Osteoblast (primary cell): ENCODE measurements around the gene CELF2. TPM values are rescaled to one million over a fixed set of nuclear protein-coding genes. Genes with fewer than 3 reads are reported as not detected.

Source experiments
- DNase-seq: peaks from one replicate; pipeline ENCODE4 v3.0.0; 2011; ENCODE audit warnings: low spot score, mixed read lengths; ENCODE audit not compliant: insufficient read length; ENCODE audit errors: missing footprints
- H2AFZ ChIP-seq: 2 replicates; pipeline ENCODE4 v1.6.0; 2011; ENCODE audit warnings: mild to moderate bottlenecking, low read length
- H3K27ac ChIP-seq: 2 replicates; pipeline ENCODE4 v1.5.1; 2011; ENCODE audit warnings: mild to moderate bottlenecking, low read depth, low read length, moderate library complexity
- H3K27me3 ChIP-seq: 2 replicates; pipeline ENCODE4 v1.6.0; 2012; ENCODE audit warnings: mild to moderate bottlenecking, control low read depth, inconsistent platforms, low read length, moderate library complexity; ENCODE audit not compliant: insufficient read depth
- H3K36me3 ChIP-seq: 2 replicates; pipeline ENCODE4 v1.5.1; 2011; ENCODE audit warnings: mild to moderate bottlenecking, low read length, control low read depth, moderate library complexity; ENCODE audit not compliant: insufficient read depth
- H3K4me1 ChIP-seq: 2 replicates; pipeline ENCODE4 v1.5.1; 2011; ENCODE audit warnings: mild to moderate bottlenecking, low read length, control low read depth, moderate library complexity; ENCODE audit not compliant: insufficient read depth
- H3K4me2 ChIP-seq: 2 replicates; pipeline ENCODE4 v1.6.0; 2011; ENCODE audit warnings: mild to moderate bottlenecking, low read length; ENCODE audit not compliant: insufficient read depth
- H3K4me3 ChIP-seq: fragments of 200-600 bp; sonication (generic); 3 replicates; pipeline ENCODE4 v1.5.1; 2012; ENCODE audit warnings: mild to moderate bottlenecking, low read length, inconsistent platforms; ENCODE audit not compliant: insufficient read depth
- H3K79me2 ChIP-seq: 2 replicates; pipeline ENCODE4 v1.6.0; 2012; ENCODE audit warnings: mild to moderate bottlenecking, low read length, control low read depth, inconsistent platforms; ENCODE audit not compliant: insufficient read depth
- H3K9me3 ChIP-seq: 2 replicates; pipeline ENCODE4 v1.5.1; 2011; ENCODE audit warnings: low read depth, low read length, control low read depth
- H4K20me1 ChIP-seq: 2 replicates; pipeline ENCODE4 v1.6.0; 2012; ENCODE audit warnings: mild to moderate bottlenecking, low read length, control low read depth; ENCODE audit not compliant: insufficient read depth
- total RNA-seq: library from RNA; depleted of rRNA; stranded (reverse); fragments of >200 nt; gene quantifications from 2 replicates; pipeline ENCODE4 v1.2.3, GENCODE V29; 2012
- TF ChIP-seq, protein P1 (sequence below): IDR thresholded peaks from 2 replicates; pipeline ENCODE4 v1.5.1; 2011; ENCODE audit warnings: mild to moderate bottlenecking, low read depth, low read length, moderate library complexity; ENCODE audit errors: extremely low read depth

Gene CELF2
- total RNA-seq, result 2.7 and 7.6 TPM in 2 replicates

DNA sequence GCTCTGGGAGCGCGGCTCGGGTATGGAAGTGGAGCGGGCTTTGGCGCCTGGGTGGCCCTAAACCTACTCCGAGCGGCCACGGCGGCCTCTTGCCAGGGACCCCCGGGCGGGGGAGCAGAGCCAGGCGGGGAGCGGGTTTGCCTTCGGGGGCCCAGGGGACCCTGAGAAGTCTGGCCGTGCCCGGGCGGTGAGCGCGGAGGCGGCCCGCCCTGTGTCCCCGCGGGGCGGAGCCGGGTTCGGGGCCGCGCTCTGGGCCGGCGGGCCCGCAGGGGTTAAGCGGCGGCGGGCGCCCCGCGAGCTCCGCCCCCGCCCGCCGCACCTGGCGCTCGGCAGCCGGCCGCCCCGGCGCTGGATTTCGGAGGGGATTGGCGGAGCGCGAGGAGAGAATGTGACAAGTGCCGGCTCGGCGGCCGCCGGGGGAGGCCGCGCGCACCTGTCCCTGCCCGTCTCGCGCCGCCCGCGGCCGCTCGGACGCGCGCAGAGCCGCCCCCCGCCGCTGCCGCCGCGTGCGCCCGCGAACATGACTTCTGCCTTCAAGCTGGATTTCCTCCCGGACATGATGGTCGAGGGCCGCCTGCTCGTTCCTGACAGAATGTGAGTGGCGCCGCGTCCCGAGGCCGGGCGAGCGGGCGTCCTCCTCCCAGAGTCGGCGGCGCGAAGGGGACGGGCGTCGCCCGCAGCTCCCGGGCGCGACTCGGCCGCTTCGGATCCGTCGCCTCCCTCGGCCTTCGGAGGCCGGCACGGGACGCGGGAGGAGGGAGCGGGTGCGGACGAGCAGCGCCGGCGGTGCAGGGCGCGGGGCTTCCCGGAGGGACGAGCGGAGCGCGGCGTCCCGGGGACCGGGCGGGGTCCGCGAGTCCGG is at the start of gene CELF2:
CELF2 (plus strand) TSS at position 303 of the 862 bp plus-strand sequence; CDS start at position 521, 218 bp downstream.
- Histone ChIP-seq H3K9me3 (no peaks in the 10 kb centered on the region), H3K4me3 (peak within 1 kb of the TSS; percentile 57), H3K4me2 (no peak within 1 kb of the TSS), H3K36me3 (no peaks in the 10 kb centered on the region), H3K27me3 (peaks cover 27% of the 10 kb centered on the region), H3K4me1 (no peaks in the 10 kb centered on the region), H2AFZ (no peak within 1 kb of the TSS), H3K27ac (no peak within 1 kb of the TSS), H4K20me1 (no peaks in the 10 kb centered on the region), H3K79me2 (no peaks in the 10 kb centered on the region)
- peak; percentile 89 for DNase-seq
- TF ChIP-seq, protein P1, sequence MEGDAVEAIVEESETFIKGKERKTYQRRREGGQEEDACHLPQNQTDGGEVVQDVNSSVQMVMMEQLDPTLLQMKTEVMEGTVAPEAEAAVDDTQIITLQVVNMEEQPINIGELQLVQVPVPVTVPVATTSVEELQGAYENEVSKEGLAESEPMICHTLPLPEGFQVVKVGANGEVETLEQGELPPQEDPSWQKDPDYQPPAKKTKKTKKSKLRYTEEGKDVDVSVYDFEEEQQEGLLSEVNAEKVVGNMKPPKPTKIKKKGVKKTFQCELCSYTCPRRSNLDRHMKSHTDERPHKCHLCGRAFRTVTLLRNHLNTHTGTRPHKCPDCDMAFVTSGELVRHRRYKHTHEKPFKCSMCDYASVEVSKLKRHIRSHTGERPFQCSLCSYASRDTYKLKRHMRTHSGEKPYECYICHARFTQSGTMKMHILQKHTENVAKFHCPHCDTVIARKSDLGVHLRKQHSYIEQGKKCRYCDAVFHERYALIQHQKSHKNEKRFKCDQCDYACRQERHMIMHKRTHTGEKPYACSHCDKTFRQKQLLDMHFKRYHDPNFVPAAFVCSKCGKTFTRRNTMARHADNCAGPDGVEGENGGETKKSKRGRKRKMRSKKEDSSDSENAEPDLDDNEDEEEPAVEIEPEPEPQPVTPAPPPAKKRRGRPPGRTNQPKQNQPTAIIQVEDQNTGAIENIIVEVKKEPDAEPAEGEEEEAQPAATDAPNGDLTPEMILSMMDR, result no peak

DNA sequence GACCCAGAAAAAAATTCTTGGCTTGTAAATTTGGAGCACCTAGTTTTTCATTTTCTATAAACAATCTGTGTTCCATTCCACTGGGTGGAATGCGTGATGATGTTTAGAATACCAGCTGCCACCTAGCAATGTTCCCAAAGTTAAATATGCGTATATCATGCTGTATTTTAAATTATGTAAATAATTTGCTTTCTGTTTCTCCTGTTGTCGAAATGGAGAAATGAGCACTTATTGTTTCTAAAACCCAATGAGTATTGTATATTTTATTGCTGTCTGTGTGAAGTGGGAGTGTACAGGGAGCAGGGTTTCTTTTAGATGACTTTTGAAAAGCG is 49.4 kb upstream of the CELF2 start:
- Histone ChIP-seq H2AFZ (no peak overlapping the region), H3K79me2 (no peaks in the 10 kb centered on the region), H3K27me3 (no peaks in the 10 kb centered on the region), H3K27ac (no peak overlapping the region), H3K4me3 (no peak overlapping the region), H3K4me2 (no peak overlapping the region), H3K36me3 (no peaks in the 10 kb centered on the region), H3K9me3 (no peaks in the 10 kb centered on the region), H4K20me1 (no peaks in the 10 kb centered on the region), H3K4me1 (no peaks in the 10 kb centered on the region)
- no peak for DNase-seq
- TF ChIP-seq, protein P1, result no peak

DNA sequence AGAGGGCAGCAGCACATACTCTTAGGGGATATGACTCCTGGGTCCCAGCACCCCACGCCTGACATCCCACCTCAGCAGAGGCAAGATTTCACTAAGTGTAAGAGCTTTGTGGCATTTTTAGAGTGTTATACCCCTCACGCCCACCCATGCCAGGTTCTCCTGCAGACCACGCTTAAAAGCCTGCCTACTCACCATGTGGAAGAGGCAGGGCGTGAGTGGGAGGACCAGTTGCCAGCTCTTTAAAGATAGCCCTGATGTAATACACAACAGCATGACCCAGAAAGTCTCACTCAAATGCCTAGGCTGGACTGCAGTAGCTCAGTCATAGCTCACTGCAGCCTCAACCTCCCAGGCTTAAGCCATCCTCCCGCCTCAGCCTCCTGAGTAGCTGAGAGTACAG is 44.4 kb upstream of the CELF2 start:
- Histone ChIP-seq H3K4me1 (no peaks in the 10 kb centered on the region), H4K20me1 (no peaks in the 10 kb centered on the region), H3K27me3 (no peaks in the 10 kb centered on the region), H3K4me2 (no peak overlapping the region), H3K4me3 (no peak overlapping the region), H3K9me3 (no peaks in the 10 kb centered on the region), H3K36me3 (no peaks in the 10 kb centered on the region), H3K79me2 (no peaks in the 10 kb centered on the region), H2AFZ (no peak overlapping the region), H3K27ac (no peak overlapping the region)
- TF ChIP-seq, protein P1, result no peak
- no peak for DNase-seq

DNA sequence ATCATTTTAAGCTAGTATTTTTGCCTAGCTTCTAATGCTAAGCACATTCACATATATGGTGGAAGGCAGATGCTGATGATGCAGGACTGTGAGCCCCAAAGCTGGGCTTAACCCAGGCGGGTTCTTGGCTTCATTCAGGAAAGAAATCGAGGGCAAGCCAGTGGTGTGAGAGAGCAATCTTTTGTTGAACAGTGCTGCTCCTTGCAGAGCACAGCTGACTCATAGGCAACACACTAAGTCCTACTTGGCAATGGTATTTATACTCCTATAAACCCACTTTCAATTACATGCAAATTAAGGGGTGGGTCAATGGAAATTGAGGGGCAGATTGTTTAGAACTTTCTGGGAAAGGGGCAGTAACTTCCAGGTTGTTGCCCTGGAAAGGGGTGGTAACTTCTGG is 42.0 kb upstream of the CELF2 start:
- no peaks in the 10 kb centered on the region for H3K27me3 ChIP-seq
- DNase-seq, result no peak
- H4K20me1 ChIP-seq, result no peaks in the 10 kb centered on the region

More for the DNA sequence above, 42.0 kb upstream of the CELF2 start:
- Histone ChIP-seq H3K36me3 (no peaks in the 10 kb centered on the region), H3K4me2 (no peak overlapping the region), H3K9me3 (no peaks in the 10 kb centered on the region), H2AFZ (no peak overlapping the region), H3K4me3 (no peak overlapping the region), H3K79me2 (no peaks in the 10 kb centered on the region), H3K27ac (no peak overlapping the region), H3K4me1 (no peaks in the 10 kb centered on the region)
- TF ChIP-seq, protein P1, result no peak
